ENCODE measurements around the gene BPI.

DNA sequence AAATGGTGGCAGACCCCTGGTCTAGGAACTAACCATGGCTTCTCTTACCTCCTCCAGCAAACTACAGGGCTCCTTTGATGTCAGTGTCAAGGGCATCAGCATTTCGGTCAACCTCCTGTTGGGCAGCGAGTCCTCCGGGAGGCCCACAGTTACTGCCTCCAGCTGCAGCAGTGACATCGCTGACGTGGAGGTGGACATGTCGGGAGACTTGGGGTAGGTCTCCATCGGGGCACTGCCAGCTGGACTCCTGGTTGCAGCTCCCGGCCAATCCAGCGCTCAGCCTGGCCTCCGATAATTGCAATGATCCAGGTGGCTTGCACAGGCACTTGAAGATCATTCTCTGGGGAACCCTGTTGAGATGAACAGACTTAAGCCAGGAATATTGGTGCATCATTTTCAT, 50.3 kb downstream of the BPI start:
- TF ChIP-seq EZH2 (IDR thresholded peaks at IDR 0.05; ENCODE audit: insufficient read depth, poor library complexity, severe bottlenecking) (no peak), EZH2phosphoT487 (IDR thresholded peaks at IDR 0.05; ENCODE audit: insufficient read depth, low read depth) (no peak)

Measured in GM23248 (cell line).